ENCODE results near the gene ATP13A2.

- TF ChIP-seq YY1 (IDR thresholded peaks at IDR 0.05; ENCODE audit: low read depth) = no peak
- no peak for TF ChIP-seq EP300 (IDR thresholded peaks at IDR 0.05; ENCODE audit: borderline replicate concordance)
- TF ChIP-seq FOXM1 (IDR thresholded peaks at IDR 0.05; ENCODE audit: borderline replicate concordance, low read depth) = no peak
- no peak for TF ChIP-seq USF1 (IDR thresholded peaks at IDR 0.05)
- TF ChIP-seq NFIC (IDR thresholded peaks at IDR 0.05) = no peak
- no peak for TF ChIP-seq TCF12 (IDR thresholded peaks at IDR 0.05; ENCODE audit: low read depth)
Observed at GRCh38 chr1:17001760-17002523, 9.8 kb downstream of the ATP13A2 start.
